Pancreas (tissue), 10 donors: ENCODE measurements around the gene PCSK6. TPM values are rescaled to one million over a fixed set of nuclear protein-coding genes. Genes with fewer than 3 reads are reported as not detected.

Experiments
- ATAC-seq, 4 donors: fragments of 200-7000 bp; cut with Tn5 transposase; one replicate each; pipeline versions ENCODE4 v1.8.0 to v1.9.1; 2020; ENCODE audit warnings: mild to moderate bottlenecking in 4 of 4, moderate library complexity in 4 of 4
- DNase-seq, 6 donors: peaks; one replicate each; pipeline ENCODE4 v3.0.0-alpha.2; 2020
- FAIRE-seq: peaks from 2 replicates; lab custom pipeline; 2012; peaks lifted over from hg19 to GRCh38; lab: Jason Lieb, UNC
- H3K27ac ChIP-seq, 4 donors: fragments of 200-600 bp; sonication (generic); 1 replicate in 3 of 4; 2 replicates in 1 of 4; pipeline versions ENCODE4 v1.5.0 to v1.8.0; 2020
- H3K27me3 ChIP-seq, 4 donors: fragments of 200-600 bp; one replicate each; pipeline ENCODE4 v1.8.0; 2021
- H3K36me3 ChIP-seq, 3 donors: fragments of 200-600 bp; sonication (generic) in 1 of 3; one replicate each; pipeline versions ENCODE4 v1.5.0 to v1.8.0; 2020 to 2021
- H3K4me1 ChIP-seq, 3 donors: fragments of 200-600 bp; one replicate each; pipeline ENCODE4 v1.8.0; 2021
- H3K4me3 ChIP-seq, 4 donors: fragments of 200-600 bp; sonication (generic) in 2 of 4; one replicate each; pipeline versions ENCODE4 v1.5.0 to v1.8.0; 2020 to 2021
- H3K9me3 ChIP-seq, 4 donors: fragments of 200-600 bp; one replicate each; pipeline ENCODE4 v1.8.0; 2021
- WGBS, 2 donors: extraction: QIAGEN DNeasy Blood & Tissue Kit; methylation state at CpG; one replicate each; pipeline ENCODE4 v1.1.7; 2013; 5-methylcytosine and 5-hydroxymethylcytosine counted together
- intact Hi-C, 3 donors: fragments of 100-400 bp; cut with DNase I; formaldehyde crosslinking; loops; one replicate each; pipeline versions ENCODE4 v1.11.1 to v1.14.2; 2022
- polyA plus RNA-seq, 2 donors: library from polyadenylated mRNA; stranded (reverse); fragments of 200-250 nt; gene quantifications; one replicate each; pipeline ENCODE4 v1.2.3, GENCODE V29; 2013
- total RNA-seq, 6 donors: library from RNA; stranded (reverse); fragmentation: NEBNext Ultra II Directional in 4 of 6; extraction: Animal tissue kit (Norgen Biotek cat#: 25700) in 4 of 6; gene quantifications; one replicate each; pipeline versions ENCODE4 v1.2.1 to v1.2.4, GENCODE V29; 2021 to 2023
- TF ChIP-seq, protein P1 (sequence below), 4 donors: fragments of 200-600 bp; sonication (generic) in 3 of 4; IDR thresholded peaks; one replicate each; pipeline versions ENCODE4 v1.5.0 to v1.8.0; 2021; ENCODE audit warnings: antibody characterized with exemption in 4 of 4
- donor health status: healthy with polysubstance abuse.
- donor health status: DM: no; HTN: no; CAD: no; lungs with moderate emphysema.
- donor health status: DM: no; HTN: no; CAD: no.
- donor health status: control.
- donor health status: control.
- donor health status: Bipolar disorder and iron deficiency.
- donor health status: DM: yes; HTN: yes; CAD: no.
- donor health status: DM: no; HTN: no; CAD: no.
- donor health status: DM: no; HTN: no; CAD: no.
- donor health status: DM: yes; HTN: yes; CAD: no.

Gene PCSK6
- total and polyA plus RNA-seq, 8 donors, result 0.87 to 4.5 (median 3.0) TPM

GRCh38 chr15:101283931-101284330 is 205.6 kb downstream of the PCSK6 start:
- no peak for FAIRE-seq
- DNase-seq, result no peak
- no peak overlapping the region for H3K27ac ChIP-seq
- intact Hi-C loops, result no loop called here
- TF ChIP-seq, protein P1, sequence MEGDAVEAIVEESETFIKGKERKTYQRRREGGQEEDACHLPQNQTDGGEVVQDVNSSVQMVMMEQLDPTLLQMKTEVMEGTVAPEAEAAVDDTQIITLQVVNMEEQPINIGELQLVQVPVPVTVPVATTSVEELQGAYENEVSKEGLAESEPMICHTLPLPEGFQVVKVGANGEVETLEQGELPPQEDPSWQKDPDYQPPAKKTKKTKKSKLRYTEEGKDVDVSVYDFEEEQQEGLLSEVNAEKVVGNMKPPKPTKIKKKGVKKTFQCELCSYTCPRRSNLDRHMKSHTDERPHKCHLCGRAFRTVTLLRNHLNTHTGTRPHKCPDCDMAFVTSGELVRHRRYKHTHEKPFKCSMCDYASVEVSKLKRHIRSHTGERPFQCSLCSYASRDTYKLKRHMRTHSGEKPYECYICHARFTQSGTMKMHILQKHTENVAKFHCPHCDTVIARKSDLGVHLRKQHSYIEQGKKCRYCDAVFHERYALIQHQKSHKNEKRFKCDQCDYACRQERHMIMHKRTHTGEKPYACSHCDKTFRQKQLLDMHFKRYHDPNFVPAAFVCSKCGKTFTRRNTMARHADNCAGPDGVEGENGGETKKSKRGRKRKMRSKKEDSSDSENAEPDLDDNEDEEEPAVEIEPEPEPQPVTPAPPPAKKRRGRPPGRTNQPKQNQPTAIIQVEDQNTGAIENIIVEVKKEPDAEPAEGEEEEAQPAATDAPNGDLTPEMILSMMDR (IDR thresholded peaks at IDR 0.05), result no peak
- ATAC-seq, result no peak
- H3K4me3 ChIP-seq, result no peak overlapping the region
- H3K9me3 ChIP-seq, result no peaks in the 10 kb centered on the region
- WGBS, 2 donors, result 86 to 92% methylated on average over 6 of the region's 6 CpGs
- no peaks in the 10 kb centered on the region for H3K4me1 ChIP-seq
- peaks cover 0 to 47% (median 24%) of the 10 kb centered on the region in 3 donors for H3K36me3 ChIP-seq
- H3K27me3 ChIP-seq, result no peaks in the 10 kb centered on the region

- no peak for FAIRE-seq
- Histone ChIP-seq H3K9me3 (no peaks in the 10 kb centered on the region), H3K4me1 (peaks cover 0 to 8% (median 0%) of the 10 kb centered on the region in 3 donors), H3K36me3 (peaks cover 0 to 30% (median 11%) of the 10 kb centered on the region in 3 donors), H3K4me3 (no peak overlapping the region), H3K27me3 (no peaks in the 10 kb centered on the region), H3K27ac (no peak overlapping the region)
- ATAC-seq, result no peak
- TF ChIP-seq, protein P1 (IDR thresholded peaks at IDR 0.05), result no peak
- DNase-seq, result no peak
- WGBS, 2 donors, result 79 to 81% methylated on average over 2 of the region's 2 CpGs
- intact Hi-C loops, result no loop called here
These were observed 209.5 kb downstream of the PCSK6 start for GRCh38 chr15:101280007-101280406.

- TF ChIP-seq, protein P1 (IDR thresholded peaks at IDR 0.05), result no peak
- Histone ChIP-seq H3K27me3 (no peaks in the 10 kb centered on the region), H3K4me1 (peaks cover 0 to 8% (median 0%) of the 10 kb centered on the region in 3 donors), H3K36me3 (peaks cover 13 to 34% (median 14%) of the 10 kb centered on the region in 3 donors), H3K27ac (no peak overlapping the region), H3K4me3 (peak overlapping the region in 3 of 4 donors; percentile 87 to 94 (median 93)), H3K9me3 (no peaks in the 10 kb centered on the region)
- no peak for DNase-seq
- 73 to 78% methylated on average over 12 of the region's 12 CpGs for WGBS, 2 donors
- intact Hi-C loops, result no loop called here
- FAIRE-seq, result no peak
- no peak for ATAC-seq
These were observed 211.5 kb downstream of the PCSK6 start for GRCh38 chr15:101277943-101278564.

DNA sequence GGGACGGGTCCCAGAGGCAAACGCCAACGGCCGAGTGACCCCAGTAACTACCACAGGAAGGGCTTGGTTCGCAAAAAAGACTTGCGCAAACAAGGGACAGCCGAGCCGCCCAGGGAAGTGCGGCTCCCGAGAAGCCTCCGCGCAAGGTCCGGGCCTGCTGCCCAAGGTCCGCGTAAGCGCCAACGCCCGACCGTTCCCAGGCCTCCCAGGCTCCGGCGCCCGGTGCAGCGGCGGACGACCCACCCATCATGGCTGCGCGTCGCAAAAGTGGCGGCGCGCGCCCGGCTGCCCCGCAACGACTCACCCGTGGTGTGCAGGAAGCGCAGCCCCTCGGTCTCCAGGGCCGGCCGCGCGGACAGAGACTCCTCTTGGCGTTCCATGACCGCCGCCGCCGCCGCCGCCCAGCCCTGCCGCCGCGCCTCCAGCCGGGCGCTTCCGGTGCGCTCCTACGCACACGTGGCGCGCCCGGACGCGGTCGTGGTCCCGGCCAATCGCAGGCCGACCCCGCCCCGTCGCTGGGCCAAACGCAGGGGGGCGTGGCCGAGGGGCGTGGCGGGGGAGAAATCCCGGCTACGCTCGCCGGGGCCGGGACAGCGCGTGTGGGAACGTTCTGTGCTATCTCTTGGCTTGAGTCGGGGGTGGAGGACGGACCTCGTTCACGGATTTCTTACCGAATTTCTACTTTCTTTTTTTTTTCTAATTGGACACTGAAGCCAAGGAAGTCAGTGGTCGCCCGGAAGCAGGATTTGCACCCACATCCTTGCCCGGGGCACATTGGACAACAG is 212.3 kb downstream of the PCSK6 start, which contains the start of gene SELENOS:
Gene SELENOS (minus strand): TSS at position 448 of the 785 bp plus-strand sequence. CDS start 68 bp downstream, at position 380.
- Histone ChIP-seq H3K27ac (peak within 1 kb of the TSS; percentile 78 to 84 (median 80)), H3K36me3 (peaks cover 15 to 34% (median 22%) of the 10 kb centered on the region in 3 donors), H3K4me1 (peaks cover 0 to 8% (median 0%) of the 10 kb centered on the region in 3 donors), H3K27me3 (no peaks in the 10 kb centered on the region), H3K9me3 (no peaks in the 10 kb centered on the region), H3K4me3 (peak within 1 kb of the TSS; percentile 87 to 95 (median 94))
- intact Hi-C loops, result no loop called here
- ATAC-seq (peak; percentile 96 to 98 (median 98)), DNase-seq (peak; percentile 85 to 98 (median 93)), FAIRE-seq (no peak)
- 0 to 1% methylated on average over 69 to 91 of the region's 91 CpGs for WGBS, 2 donors
- TF ChIP-seq, protein P1 (IDR thresholded peaks at IDR 0.05), result no peak
